ENCODE data around the gene CARNS1. TPM values are rescaled to one million over a fixed set of nuclear protein-coding genes. Genes with fewer than 3 reads are reported as not detected.

The CARNS1 gene
- total RNA-seq, 6 donors from 2014 or later, result 0.49 to 4.2 (median 0.89) TPM

DNA sequence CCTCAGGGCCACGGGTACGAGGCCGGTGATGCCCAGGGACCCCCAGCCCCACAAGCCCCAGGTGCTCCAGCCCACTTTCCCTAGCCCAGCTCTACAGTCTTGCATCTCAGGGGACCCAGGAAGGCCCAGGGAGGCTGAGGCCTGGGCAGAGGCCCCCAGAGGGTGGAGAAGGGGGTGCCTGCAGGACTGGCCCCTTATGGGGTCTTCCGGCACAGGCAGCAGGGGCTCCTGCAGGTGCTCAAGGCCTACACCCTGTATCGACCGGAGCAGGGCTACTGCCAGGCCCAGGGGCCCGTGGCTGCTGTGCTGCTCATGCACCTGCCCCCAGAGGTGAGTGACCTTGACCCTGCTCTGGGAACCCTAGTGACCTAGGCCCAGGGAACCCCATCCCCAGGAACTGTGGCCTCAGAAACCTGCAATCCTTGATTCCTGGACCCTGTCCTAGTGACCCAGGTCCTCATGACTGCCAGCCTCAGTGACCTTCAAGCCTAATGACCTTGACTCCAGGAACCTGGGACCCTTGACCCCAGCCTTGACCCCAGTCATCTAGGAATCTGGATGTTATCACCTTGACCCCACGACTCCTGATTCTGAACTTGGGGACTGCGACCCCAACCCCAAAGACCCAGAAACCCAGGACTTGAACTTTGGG lies 9.7 kb upstream of the CARNS1 start:
- peak overlapping the region in 1 of 4 donors; percentile 51 for H3K4me3 ChIP-seq

DNA sequence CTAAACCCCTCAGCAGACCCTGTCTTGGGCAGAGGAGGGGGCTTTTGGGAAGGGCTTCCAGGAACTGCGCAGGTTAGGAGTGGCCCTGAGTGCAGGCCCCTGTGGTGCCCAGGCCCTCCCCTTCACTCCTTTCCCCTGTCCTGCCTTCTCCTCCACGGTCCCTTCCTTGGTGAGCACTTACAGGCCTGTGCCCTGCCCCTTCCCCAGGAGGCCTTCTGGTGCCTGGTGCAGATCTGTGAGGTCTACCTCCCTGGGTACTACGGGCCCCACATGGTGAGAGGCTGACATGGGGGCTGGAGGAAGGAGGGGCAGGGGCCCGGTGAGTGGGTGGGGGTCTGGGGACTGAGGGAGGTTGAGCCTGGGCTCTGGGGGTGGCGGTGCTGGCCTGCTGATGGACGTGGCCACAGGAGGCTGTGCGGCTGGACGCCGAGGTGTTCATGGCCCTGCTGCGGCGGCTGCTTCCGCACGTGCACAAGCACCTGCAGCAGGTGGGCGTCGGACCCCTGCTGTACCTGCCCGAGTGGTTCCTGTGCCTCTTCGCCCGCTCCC lies 9.0 kb upstream of the CARNS1 start:
- ATAC-seq (ENCODE audit: low FRiP score in 2 of 2), result no peak
- no peak for TF ChIP-seq POLR2A (IDR thresholded peaks at IDR 0.05)
- TF ChIP-seq, protein P1, sequence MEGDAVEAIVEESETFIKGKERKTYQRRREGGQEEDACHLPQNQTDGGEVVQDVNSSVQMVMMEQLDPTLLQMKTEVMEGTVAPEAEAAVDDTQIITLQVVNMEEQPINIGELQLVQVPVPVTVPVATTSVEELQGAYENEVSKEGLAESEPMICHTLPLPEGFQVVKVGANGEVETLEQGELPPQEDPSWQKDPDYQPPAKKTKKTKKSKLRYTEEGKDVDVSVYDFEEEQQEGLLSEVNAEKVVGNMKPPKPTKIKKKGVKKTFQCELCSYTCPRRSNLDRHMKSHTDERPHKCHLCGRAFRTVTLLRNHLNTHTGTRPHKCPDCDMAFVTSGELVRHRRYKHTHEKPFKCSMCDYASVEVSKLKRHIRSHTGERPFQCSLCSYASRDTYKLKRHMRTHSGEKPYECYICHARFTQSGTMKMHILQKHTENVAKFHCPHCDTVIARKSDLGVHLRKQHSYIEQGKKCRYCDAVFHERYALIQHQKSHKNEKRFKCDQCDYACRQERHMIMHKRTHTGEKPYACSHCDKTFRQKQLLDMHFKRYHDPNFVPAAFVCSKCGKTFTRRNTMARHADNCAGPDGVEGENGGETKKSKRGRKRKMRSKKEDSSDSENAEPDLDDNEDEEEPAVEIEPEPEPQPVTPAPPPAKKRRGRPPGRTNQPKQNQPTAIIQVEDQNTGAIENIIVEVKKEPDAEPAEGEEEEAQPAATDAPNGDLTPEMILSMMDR (IDR thresholded peaks at IDR 0.05), result no peak
- TF ChIP-seq POLR2AphosphoS5 (IDR thresholded peaks at IDR 0.05), result no peak
- TF ChIP-seq EP300 (IDR thresholded peaks at IDR 0.05), result no peak
- Histone ChIP-seq H3K27me3 (no peaks in the 10 kb centered on the region), H3K27ac (peak overlapping the region in 1 of 4 donors; percentile 39), H3K4me3 (no peak overlapping the region), H3K4me1 (peaks cover 20 to 52% (median 37%) of the 10 kb centered on the region in 4 donors), H3K9me3 (no peaks in the 10 kb centered on the region), H3K36me3 (no peaks in the 10 kb centered on the region)
- peak in 1 of 2 donors; percentile 80 for DNase-seq
- 71 to 85% methylated on average over 9 to 15 of the region's 18 CpGs for WGBS, 2 donors

More for the DNA sequence above, 9.7 kb upstream of the CARNS1 start:
- Histone ChIP-seq H3K4me1 (peaks cover 21 to 57% (median 41%) of the 10 kb centered on the region in 4 donors), H3K27ac (peak overlapping the region in 1 of 4 donors; percentile 95), H3K27me3 (no peaks in the 10 kb centered on the region), H3K9me3 (no peaks in the 10 kb centered on the region), H3K36me3 (no peaks in the 10 kb centered on the region)
- 67 to 84% methylated on average over 2 to 6 of the region's 9 CpGs for WGBS, 2 donors
- TF ChIP-seq, protein P1 (IDR thresholded peaks at IDR 0.05), result no peak
- TF ChIP-seq POLR2A (IDR thresholded peaks at IDR 0.05) (no peak), POLR2AphosphoS5 (IDR thresholded peaks at IDR 0.05) (no peak), EP300 (IDR thresholded peaks at IDR 0.05) (no peak)
- ATAC-seq (ENCODE audit: low FRiP score in 2 of 2), result no peak
- peak in 1 of 2 donors; percentile 69 for DNase-seq

DNA sequence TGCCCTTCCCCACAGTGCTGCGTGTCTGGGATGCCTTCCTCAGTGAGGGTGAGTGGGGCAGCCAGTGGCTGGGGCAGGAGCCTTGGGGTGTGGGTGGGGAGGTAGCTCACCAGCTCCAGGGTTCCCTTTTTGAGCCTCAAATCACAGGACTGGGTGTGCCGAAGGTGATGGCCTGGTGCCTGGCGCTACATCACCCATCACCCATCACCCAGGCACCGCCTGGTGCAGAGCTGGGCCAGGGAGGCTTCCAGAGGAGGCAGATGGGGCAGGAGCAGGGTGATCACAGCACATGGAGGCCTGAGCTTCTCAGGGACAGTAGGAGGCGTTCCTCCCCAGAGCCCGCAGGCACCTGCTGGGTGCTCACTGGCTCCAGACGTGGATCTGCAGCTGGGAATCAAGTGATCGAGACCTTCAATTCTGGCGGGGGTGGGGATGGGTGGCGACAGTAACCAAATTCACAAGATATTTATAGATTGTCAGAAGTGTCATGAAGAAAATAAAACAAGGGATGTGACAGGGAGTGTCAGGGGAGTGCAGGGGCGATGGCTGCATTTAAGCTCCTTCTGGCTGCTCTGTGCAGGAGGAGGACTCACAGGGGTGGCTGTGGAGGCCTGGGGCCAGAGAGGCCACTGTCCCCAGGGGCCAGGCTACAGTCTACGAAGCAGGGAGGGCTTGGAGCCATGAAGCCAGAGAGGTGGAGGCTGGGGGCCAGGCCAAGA lies 8.3 kb upstream of the CARNS1 start:
- DNase-seq (peak in 1 of 2 donors; percentile 66), ATAC-seq (ENCODE audit: low FRiP score in 2 of 2) (no peak)
- 59 to 60% methylated on average over 8 to 12 of the region's 12 CpGs for WGBS, 2 donors
- H3K36me3 ChIP-seq, result no peaks in the 10 kb centered on the region
- H3K27ac ChIP-seq, result peak overlapping the region in 1 of 4 donors; percentile 39
- H3K9me3 ChIP-seq, result no peaks in the 10 kb centered on the region
- no peak for TF ChIP-seq POLR2A (IDR thresholded peaks at IDR 0.05)
- TF ChIP-seq POLR2AphosphoS5 (IDR thresholded peaks at IDR 0.05), result no peak
- no peak for TF ChIP-seq EP300 (IDR thresholded peaks at IDR 0.05)
- TF ChIP-seq, protein P1 (IDR thresholded peaks at IDR 0.05), result no peak
- H3K4me1 ChIP-seq, result peaks cover 19 to 50% (median 35%) of the 10 kb centered on the region in 4 donors
- H3K4me3 ChIP-seq, result no peak overlapping the region
- no peaks in the 10 kb centered on the region for H3K27me3 ChIP-seq

DNA sequence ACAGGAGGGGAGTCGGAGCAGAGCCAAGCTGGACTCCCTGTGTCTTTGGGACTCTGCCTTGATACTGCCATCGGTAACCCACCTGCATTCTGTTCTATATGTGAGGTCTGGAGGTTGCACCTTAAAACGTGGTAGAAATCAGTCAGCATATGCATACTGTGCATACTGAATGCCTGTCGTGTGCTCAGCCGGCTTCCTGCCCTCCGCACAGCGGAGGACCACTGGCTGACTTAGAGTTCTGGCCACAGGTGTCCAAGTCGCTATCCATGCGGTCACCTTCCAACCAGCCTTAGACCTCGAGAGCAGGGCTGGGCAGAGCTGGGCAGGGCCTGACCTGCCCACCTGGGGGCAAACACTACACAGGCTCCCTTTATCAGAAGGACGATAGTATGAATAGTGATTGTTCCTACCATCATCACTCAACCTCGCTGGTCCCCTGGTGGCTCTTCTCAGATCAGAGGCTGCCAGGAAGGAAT lies 7.8 kb upstream of the CARNS1 start:
- Histone ChIP-seq H3K27me3 (no peaks in the 10 kb centered on the region), H3K9me3 (no peaks in the 10 kb centered on the region), H3K27ac (peak overlapping the region in 1 of 4 donors; percentile 57), H3K36me3 (no peaks in the 10 kb centered on the region), H3K4me3 (no peak overlapping the region), H3K4me1 (peaks cover 13 to 44% (median 29%) of the 10 kb centered on the region in 4 donors)
- DNase-seq (peak in 1 of 2 donors; percentile 31), ATAC-seq (ENCODE audit: low FRiP score in 2 of 2) (no peak)
- 62 to 68% methylated on average over 4 to 12 of the region's 12 CpGs for WGBS, 2 donors
- TF ChIP-seq, protein P1 (IDR thresholded peaks at IDR 0.05), result no peak
- no peak for TF ChIP-seq POLR2A (IDR thresholded peaks at IDR 0.05)
- TF ChIP-seq POLR2AphosphoS5 (IDR thresholded peaks at IDR 0.05), result no peak
- TF ChIP-seq EP300 (IDR thresholded peaks at IDR 0.05), result no peak

Data from upper lobe of left lung (tissue), 6 donors.